BJ (cell line): ENCODE measurements around the gene PLET1. TPM values are rescaled to one million over a fixed set of nuclear protein-coding genes. Genes with fewer than 3 reads are reported as not detected.

Experiments used
- CTCF ChIA-PET: fragments of 350-600 bp; formaldehyde crosslinking; extraction: SDS; loops from one replicate; lab custom pipeline; 2021; ENCODE audit warnings: antibody characterized with exemption, inconsistent platforms; lab: Yijun Ruan, JAX
- POLR2A ChIA-PET: fragments of 300-600 bp; sonication (Branson Sonifier 250); formaldehyde crosslinking; extraction: SDS; loops from one replicate; lab custom pipeline; 2021; ENCODE audit warnings: antibody characterized with exemption; lab: Charles Lee
- DNase-seq: peaks from one replicate; pipeline ENCODE4 v3.0.0-alpha.2; 2011; ENCODE audit warnings: low read depth
- H3K27me3 ChIP-seq: 2 replicates; pipeline ENCODE4 v1.6.0; 2011; ENCODE audit warnings: low read length; ENCODE audit not compliant: control insufficient read depth, insufficient read depth
- H3K36me3 ChIP-seq: 2 replicates; pipeline ENCODE4 v1.5.1; 2011; ENCODE audit warnings: low read length; ENCODE audit not compliant: control insufficient read depth, insufficient read depth
- H3K4me3 ChIP-seq: 2 replicates; pipeline ENCODE4 v1.5.1; 2011; ENCODE audit warnings: low read depth, mild to moderate bottlenecking, control low read depth, low read length
- CTCF ChIP-seq: IDR thresholded peaks from 2 replicates; pipeline ENCODE4 v1.5.1; 2011; ENCODE audit warnings: low read depth, mild to moderate bottlenecking, control low read depth, inconsistent platforms, low read length, moderate library complexity; ENCODE audit not compliant: insufficient read depth
- polyA minus RNA-seq: library from RNA; depleted of rRNA, polyadenylated mRNA; stranded (reverse); fragments of >200 nt; gene quantifications from 2 replicates; pipeline ENCODE4 v1.2.3, GENCODE V29; 2011; rRNA and poly(A)+ RNA removed
- polyA plus RNA-seq: library from polyadenylated mRNA; depleted of rRNA; stranded (reverse); fragments of >200 nt; gene quantifications from 2 replicates; pipeline ENCODE4 v1.2.3, GENCODE V29; 2011; rRNA removed

The PLET1 gene, protein sequence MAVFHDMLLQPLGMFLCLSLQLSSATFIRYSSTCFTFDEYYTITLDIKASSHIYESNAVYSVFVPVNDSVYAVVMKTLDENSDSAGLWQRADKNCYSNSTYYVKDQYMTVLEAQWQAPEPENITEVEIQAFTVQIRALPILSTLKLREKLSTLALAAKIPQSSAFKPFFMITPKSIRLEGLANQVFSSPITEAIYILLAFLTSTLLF
- polyA plus RNA-seq, result not detected in 2 replicates
- polyA minus RNA-seq, result not detected in 2 replicates

DNA sequence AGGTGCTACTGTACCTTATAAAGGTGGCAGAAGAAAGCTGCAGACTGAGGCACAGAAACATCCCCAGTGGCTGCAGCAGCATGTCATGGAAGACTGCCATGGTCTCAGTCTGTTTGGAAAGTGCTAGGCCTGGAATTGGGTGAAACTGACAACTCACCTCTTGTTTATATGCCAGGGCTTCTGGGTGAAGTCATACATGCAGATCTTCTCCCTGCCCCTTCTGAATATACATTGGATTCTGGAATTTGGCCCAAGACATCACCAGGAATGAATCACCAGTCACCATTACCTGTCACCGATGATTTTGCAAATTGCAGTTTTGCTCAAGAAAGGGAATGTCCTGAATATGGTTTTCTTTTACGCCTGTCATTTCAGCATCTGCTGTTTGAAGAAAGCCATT, at the start of gene PLET1:
Gene PLET1 (minus strand): TSS at position 371 of the 400 bp plus-strand sequence. CDS start 271 bp downstream, at position 100.
- TF ChIP-seq CTCF, result no peak
- no peaks in the 10 kb centered on the region for H3K36me3 ChIP-seq
- no peak within 1 kb of the TSS for H3K4me3 ChIP-seq
- CTCF ChIA-PET, result no interaction called here
- POLR2A ChIA-PET, result no interaction called here
- H3K27me3 ChIP-seq, result no peaks in the 10 kb centered on the region
- no peak for DNase-seq

DNA sequence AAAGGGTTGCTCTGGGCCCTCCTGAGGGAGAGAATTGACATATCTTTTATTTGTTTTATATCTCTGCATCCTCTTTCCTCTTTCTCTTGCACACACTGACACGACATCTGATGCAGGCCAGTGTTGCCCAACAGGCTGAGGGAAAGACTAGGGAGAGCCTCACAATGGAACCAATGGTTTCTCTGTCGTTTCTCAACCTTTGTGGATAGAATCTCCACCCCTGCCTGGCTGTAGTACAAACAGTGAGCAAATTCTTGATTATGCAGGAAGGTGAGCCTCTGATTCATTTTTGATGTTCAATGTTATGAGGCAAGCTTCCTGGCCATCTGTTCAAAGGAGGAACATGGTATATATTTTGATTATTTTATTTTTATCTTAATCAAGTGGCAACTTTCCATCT, 49.8 kb upstream of the PLET1 start:
- H3K27me3 ChIP-seq, result no peaks in the 10 kb centered on the region
- H3K4me3 ChIP-seq, result no peak overlapping the region
- no peak for TF ChIP-seq CTCF
- no peaks in the 10 kb centered on the region for H3K36me3 ChIP-seq
- no peak for DNase-seq
- POLR2A ChIA-PET, result no interaction called here
- CTCF ChIA-PET, result no interaction called here

- no peak for DNase-seq
- no peaks in the 10 kb centered on the region for H3K36me3 ChIP-seq
- POLR2A ChIA-PET, result no interaction called here
- no peak overlapping the region for H3K4me3 ChIP-seq
- no peaks in the 10 kb centered on the region for H3K27me3 ChIP-seq
- CTCF ChIA-PET, result no interaction called here
- no peak for TF ChIP-seq CTCF
These were observed 48.0 kb upstream of the PLET1 start for GRCh38 chr11:112308651-112309050.

DNA sequence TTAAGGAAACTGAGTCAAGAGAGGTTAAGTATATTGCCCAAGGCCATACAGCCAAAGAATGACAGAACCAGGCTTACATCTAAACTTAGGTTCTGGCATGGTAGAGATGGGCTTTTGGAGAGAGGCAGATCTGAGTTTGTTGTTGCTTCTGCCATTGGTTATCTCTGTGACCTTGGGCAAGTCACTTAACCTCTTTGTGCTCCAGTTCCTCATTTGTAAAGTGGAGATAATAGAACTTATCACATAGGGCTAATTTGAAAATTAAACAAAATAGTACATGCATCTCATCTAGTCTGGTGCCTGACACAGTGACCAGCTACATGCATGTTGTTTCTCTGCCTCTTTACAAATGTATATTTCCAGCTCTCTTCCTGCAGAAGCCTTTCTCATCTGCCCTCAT, 47.0 kb upstream of the PLET1 start:
- Histone ChIP-seq H3K27me3 (no peaks in the 10 kb centered on the region), H3K4me3 (no peak overlapping the region), H3K36me3 (no peaks in the 10 kb centered on the region)
- ChIA-PET CTCF (no interaction called here), POLR2A (no interaction called here)
- no peak for DNase-seq
- TF ChIP-seq CTCF, result no peak

DNA sequence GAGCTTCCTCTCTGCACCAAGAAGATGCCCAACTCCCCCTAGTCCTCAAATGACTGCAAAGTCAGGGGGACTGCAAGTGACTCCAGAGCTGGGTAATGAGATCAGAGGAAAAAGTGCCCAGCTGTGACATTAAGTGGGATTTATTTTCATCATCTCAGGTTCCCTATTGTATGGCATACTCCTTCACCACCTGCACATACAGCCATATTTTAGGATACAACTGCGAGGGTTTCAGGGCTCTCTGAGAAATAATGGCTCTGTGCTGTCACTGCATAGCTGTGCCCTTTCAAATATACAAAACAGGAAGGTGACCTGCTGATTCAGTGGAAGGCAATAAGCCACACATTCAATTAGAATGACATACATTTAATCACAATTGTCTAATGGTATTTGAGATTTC, 45.6 kb upstream of the PLET1 start:
- H3K4me3 ChIP-seq, result no peak overlapping the region
- no peak for DNase-seq
- POLR2A ChIA-PET, result no interaction called here
- no peak for TF ChIP-seq CTCF
- CTCF ChIA-PET, result interaction anchor here (1.0 kb wide), 1 partner anchor 24 kb away, joined by 3 read pairs; no protein-coding TSS in a partner anchor
- no peaks in the 10 kb centered on the region for H3K36me3 ChIP-seq
- H3K27me3 ChIP-seq, result no peaks in the 10 kb centered on the region
